ENCODE results near the gene CBLL2.
"Not testable (repeated sequence)": the region's sequence is repeated elsewhere in the genome, so short reads cannot be mapped to it uniquely, and the experiment has no call there.

Gene CBLL2, protein sequence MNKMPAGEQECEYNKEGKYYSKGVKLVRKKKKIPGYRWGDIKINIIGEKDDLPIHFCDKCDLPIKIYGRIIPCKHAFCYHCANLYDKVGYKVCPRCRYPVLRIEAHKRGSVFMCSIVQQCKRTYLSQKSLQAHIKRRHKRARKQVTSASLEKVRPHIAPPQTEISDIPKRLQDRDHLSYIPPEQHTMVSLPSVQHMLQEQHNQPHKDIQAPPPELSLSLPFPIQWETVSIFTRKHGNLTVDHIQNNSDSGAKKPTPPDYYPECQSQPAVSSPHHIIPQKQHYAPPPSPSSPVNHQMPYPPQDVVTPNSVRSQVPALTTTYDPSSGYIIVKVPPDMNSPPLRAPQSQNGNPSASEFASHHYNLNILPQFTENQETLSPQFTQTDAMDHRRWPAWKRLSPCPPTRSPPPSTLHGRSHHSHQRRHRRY

DNA sequence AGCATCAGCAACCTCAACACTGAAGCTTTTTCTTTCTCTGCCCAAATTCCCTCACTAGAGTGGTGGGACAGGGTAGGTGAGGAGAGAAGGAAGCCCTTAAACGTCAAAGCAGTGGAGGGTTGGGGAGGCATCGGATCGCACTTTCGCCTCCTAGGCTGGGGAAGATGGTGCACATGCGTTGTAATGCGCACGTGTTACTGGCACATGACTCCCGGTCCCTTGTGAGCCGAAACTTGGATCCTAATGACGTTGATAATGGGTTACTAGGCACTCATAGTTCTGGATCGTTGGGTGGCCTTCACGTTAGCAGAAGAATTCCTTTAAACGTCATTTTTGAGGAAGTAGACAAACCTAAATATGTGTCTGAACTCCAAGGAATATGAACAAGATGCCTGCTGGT is at the start of gene CBLL2:
Gene CBLL2 (plus strand): TSS at position 301 of the 400 bp plus-strand sequence. CDS start 79 bp downstream, at position 380.
- no peak for DNase-seq (ENCODE audit: low read depth)

DNA sequence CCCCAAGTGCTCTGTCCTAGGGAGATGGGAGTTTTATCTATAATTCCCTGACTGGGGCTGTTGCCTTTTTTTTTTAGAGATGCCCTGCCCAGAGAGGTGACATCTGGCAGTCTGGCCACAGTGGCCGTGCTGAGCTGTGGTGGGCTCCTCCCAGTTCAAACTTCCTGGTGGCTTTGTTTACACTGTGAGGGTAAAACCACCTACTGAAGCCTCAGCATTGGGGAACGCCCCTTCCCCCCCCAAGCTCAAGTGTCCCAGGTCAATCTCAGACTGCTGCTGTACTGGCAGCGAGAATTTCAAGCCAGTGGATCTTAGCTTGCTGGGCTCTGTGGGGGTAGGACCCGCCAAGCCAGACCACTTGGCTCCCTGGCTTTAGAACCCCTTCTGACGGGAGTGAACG is 38.3 kb upstream of the CBLL2 start:
- no peak for DNase-seq (ENCODE audit: low read depth)

DNA sequence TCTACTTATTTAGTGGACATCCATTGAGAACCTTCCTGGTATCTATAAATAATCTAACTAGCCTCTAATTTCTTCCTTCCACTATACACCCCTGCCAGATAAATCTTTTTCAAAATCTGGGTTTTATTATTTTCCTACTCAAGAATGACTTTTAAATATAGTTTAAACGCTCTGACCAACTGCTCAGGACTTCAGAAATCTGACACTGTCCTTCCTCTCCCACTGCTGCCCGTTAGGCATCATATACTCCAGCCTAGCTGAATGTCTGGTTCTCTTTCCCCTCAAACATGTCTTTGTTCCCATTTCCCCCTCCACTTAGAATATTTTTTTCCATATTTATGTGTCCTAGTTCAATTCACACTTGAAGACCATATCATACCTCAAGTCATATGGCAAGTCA is 35.2 kb upstream of the CBLL2 start:
- no peak for DNase-seq (ENCODE audit: low read depth)

DNA sequence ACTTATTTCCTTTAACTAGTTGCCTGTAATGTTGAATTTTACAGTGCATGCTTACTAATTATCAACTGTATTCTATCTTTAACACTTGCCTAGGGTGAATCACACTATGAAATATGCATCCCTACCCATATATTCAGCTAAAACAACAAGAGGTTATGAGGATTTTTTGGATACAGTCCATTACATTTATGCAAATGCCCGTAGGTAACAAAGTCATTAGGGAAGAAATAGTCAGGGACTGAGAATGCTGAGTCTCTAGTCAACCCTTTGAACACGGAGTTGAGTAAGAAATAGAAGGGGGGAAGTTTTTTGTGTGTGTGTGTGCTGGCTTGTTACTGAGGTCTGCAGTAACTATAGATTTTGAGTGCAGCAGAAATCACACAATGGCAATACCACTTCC is 26.1 kb upstream of the CBLL2 start:
- DNase-seq (ENCODE audit: low read depth), result no peak

DNA sequence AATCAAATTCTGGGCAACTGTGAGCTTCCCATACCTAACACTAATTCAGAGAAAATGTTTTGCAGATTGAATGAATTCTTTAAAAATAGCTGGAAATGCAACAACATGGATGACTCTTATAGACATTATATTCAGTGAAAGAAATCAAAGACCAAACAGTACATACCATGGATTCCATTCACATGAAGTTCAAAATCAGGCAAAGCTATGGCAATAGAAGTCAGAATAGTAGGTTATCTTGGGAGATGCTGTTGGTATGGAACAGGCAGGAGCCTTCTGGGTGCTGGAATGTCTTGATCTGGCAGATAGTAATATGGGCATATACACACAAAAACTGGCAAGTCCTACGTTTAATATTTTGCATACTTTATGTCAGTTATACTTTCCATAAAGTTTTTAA is 25.5 kb upstream of the CBLL2 start:
- DNase-seq (ENCODE audit: low read depth), result no peak

DNA sequence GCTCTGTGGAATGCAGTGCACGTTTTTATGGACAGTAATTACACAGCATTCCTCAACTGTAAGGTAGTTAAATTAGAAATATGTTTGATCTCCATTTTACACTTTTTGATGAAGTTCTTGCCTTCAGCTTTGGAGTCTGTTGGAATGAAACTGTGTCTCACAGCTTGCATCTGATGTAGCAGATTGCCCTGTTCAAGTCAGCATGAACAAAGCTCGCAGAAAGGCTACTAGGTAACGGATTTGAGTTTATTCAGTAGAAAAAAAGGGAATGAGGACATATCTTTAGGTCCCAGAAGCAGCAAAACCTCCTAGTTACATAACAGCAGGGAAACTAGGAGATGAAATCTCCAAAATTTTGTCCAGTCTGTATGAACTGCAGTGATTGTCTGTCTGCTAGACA is 24.3 kb upstream of the CBLL2 start:
- no peak for DNase-seq (ENCODE audit: low read depth)

DNA sequence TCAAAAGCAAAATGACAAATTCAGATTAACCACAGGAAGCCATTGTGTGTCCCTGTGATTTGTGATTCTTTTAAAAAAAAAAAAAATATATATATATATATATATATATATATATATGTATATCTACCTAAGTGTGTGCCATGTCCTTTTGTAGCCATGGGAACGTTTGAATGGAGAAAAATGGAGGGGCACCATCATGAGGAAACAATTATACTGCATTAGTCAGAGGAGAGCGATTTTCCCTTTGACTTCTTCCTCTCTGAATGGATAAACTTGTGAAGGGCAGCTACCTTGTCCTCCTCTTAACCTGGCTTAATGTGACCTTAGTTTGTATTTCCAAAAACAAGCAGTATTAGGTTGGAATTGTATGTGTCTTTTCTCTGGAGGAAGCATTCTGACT is 23.3 kb upstream of the CBLL2 start:
- no peak for DNase-seq (ENCODE audit: low read depth)

DNA sequence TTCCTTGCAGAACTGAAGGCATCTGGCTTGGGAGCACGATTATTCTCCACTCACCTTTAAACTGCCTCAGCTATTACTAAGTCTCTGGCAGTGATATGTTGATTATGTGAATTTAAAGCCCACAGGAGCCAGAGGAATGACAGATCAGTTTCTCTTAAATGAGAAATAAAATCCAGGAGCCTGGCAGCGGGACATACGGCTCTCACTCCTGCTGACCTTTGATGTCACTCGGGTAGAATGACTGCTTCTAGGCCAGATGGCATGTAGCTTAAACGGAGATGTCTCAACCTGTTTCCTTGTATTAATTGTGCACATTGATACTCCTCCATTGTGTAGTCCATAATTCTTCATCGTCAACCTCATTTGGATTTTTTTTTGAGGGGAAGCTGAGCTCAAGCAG is 4.0 kb upstream of the CBLL2 start:
- no peak for DNase-seq (ENCODE audit: low read depth)

DNA sequence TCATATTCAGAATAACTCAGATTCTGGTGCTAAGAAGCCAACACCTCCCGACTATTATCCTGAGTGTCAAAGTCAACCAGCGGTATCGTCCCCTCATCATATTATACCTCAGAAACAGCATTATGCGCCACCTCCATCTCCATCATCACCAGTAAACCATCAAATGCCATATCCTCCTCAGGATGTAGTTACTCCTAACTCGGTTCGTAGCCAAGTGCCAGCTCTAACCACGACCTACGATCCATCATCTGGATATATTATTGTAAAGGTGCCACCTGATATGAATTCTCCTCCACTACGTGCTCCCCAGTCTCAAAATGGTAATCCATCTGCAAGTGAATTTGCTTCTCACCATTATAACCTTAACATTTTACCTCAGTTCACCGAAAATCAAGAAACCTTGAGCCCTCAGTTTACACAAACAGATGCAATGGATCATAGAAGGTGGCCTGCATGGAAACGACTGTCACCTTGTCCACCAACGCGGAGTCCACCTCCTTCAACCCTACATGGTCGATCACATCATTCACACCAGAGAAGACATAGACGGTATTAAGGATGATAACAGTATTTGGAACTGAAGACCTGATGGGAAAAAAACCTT is 1.1 kb downstream of the CBLL2 start:
- DNase-seq (ENCODE audit: low read depth), result no peak

DNA sequence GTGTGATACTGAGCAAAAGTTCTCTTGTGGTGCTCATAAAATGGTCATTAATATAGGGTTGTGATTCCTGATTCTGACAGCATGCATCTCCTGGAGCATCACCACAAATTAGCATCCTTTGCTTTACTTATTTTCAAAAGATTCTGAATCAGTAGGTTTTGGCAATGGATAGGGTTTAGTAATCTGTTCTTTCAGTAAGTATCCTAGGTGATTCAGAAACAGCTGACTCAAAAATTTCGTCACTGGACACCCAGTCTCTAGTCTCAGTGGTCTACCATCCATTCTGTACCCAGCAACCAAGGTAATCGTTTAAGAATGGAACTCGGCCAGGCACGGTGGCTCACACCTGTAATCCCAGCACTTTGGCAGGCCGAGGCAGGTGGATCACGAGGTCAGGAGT is 4.1 kb downstream of the CBLL2 start:
- no peak for DNase-seq (ENCODE audit: low read depth)

DNA sequence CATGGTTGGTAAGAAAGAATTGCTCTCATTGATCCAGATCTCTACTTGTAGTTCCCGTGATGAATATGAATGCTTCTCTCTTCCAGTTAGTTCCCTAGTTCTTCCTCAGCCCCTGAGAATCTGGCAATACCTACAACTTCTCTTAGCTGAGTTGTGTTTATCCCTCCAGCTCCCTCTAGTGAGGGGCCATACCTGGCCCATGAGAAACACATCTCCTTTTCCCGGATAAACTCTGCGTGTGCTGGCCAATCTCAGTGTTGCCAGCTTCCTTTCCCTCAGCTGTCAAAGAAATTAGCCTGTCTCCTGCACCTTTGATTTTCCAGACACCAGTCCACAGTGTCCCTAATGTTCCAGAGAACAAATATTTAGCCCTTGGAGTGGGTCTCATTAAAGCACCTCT is 5.7 kb downstream of the CBLL2 start:
- DNase-seq (ENCODE audit: low read depth), result no peak

DNA sequence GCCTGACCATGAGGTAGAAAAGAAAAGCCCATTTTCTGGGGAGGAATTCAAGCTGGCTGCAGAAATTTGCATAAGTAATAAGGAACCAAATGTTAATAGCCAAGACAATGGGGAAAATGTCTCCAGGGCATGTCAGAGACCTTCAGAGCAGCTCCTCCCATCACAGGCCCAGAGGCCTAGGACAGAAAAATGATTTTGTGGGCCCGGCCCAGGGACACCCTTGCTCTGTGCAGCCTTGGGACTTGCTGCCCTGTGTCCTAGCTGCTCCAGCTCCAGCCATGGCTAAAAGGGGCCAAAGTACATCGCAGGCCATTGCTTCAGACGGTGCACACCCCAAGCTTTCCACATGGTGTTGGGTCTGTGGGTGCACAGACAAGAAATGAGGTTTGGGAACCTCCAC is 16.5 kb downstream of the CBLL2 start:
- not testable (repeated sequence) for DNase-seq (ENCODE audit: low read depth)

DNA sequence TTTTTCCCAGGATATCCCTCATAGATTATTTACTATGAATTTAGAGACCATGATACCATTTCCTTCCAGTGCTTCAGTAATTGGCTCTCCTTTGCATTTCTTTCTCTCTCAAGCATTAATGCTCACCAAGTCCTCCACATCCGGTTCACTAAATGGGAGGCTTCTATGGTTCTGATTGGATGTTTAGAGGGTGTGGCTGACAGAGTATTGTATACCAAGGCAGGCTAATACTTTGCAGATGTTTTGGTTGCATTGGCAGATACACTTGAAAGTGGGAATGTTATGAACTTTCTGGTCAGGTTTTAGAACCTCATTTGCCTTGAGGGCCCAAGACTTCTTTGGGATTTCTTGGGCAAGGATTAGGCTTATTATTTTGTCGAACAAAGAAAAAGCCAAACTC is 24.2 kb downstream of the CBLL2 start:
- DNase-seq (ENCODE audit: low read depth), result no peak

DNA sequence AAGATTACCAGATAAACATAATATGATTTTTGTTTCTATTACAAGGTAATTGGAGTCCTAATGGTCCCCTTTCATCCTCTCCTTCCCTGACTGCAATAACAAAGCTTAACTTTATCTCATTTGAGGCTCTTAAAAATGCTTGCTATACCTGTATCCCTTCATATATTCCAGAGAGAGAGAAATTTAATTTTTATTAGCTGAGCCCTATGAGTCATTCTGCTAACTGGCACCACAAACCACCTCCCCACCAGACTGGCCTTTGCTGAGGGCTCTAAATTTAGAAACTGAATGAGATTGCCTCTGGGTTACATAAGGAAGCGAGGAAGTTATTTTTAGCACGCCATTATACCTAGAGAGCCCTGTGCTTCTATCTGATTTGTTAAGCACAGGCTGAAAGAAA is 27.4 kb downstream of the CBLL2 start:
- DNase-seq (ENCODE audit: low read depth), result no peak

DNA sequence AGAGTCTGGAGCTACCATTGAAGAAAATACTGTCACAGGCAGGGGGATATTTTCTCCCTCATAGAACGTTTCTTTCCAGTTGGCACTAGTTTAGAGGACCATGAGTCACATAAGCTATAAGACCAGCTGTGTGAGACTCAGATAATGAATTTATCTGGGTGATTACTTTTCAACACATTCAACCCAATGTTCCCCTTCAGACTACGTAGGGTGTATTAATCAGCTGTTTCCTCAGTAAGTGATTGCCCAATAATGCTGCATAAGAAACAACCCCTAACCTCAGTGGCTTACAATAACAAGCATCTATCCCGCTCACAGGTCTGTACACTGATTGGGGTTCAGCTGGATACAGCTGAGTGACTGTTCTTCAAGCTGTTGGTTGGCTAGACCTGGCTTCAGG is 38.1 kb downstream of the CBLL2 start:
- DNase-seq (ENCODE audit: low read depth), result no peak

DNA sequence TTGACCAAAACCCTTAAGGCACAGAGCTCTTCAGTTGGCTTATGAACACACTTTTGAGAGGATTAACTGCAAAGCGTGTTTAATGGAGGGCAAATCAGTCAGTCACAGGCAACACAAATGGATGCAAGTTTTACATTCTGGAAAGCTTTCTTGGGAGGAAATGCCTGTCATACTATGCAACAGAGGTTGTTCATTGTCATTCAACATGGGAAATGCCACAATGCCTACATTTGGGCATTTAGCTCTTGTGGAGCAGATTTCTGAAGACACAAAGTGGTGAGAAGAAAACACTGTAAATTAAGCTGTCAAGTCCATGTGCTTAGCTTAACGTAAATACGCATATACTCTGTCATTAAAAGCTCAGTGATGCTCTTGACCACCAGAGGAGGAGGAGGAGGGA is 41.1 kb downstream of the CBLL2 start:
- no peak for DNase-seq (ENCODE audit: low read depth)

DNA sequence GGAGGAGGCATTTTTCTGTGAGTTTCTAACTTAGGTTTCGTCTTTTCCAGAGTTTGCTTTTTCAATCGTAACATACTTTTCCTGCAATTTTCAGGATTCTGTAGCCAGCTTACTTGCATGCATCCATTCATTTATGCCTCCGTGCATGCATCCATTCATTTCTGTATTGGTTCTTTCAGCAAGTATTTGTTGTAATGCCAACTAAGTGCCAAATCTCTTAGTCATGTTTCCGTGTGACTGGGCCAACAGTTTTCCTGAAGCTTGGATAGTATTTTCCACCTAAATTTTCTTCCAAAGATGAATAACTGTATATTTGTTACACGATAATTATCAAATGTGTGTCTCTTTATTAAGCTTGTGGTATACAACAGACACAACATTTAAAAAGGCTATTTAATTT is 41.5 kb downstream of the CBLL2 start:
- no peak for DNase-seq (ENCODE audit: low read depth)

DNA sequence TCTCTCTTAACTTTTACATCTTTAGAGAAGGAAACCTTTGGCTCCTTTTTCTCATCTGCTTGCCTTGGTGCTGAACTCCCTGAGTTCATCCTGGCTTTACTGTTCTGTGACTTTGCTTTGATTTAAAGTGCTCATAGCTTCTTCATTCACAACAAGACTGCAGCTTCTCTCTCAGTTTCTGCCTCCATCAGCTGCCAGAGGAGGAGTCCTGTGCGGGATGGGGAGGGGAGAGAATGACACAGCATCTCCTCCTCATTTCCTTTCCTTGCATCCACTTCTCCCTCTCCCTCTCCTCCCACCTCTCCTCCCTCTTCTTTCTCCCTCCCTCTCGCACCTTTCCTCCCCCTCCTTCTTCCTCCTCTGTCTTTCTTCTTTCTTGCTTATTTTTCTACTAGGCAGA is 42.0 kb downstream of the CBLL2 start:
- DNase-seq (ENCODE audit: low read depth), result no peak

DNA sequence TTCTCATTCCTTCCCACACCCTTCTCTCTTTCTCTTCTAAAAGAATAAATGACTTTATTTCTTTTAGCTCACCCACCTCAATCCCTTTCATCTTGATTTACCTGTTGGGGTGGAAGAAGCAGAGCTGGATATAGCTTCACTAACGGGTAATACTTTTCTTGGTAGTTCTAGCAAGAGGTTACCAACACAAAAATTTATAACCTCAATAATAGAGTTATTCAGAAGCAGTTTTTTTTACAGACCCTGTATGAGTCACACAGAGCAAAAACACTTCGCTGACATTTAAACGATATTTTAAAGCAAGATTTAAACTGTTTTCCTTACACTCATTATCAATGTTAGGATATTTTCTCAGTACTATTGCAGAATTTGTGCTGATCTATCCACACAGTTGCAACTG is 42.4 kb downstream of the CBLL2 start:
- no peak for DNase-seq (ENCODE audit: low read depth)

DNA sequence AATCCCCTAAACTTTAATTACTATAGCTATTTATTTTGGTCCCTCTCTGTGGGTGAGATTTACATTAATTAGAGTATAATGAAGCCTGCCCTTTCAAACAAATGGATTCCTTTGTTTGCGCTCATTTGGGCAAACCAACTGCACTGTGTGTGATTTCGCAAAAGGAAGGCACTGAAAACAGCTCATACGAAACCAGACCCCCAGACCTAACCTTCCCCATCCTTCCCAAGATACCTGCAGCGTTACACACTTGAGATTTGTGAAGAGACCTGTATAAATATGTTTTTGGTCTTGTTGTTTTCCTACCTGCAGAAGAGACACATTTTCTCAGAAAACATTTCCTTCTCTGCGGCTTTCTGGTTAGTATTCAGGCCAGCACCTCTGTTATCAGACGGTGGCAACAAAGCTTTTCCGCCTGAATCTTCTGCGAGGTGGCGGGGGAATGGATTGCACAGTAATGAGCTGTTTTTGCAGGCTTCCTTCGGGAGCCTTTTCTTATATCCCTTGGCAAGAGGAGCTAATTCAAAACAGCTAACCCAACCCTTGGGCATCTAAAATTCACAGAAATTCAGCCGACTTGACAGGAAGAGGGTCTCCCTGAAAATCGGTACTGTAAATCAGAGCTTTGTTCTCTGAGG is 47.6 kb downstream of the CBLL2 start:
- no peak for DNase-seq (ENCODE audit: low read depth)

DNA sequence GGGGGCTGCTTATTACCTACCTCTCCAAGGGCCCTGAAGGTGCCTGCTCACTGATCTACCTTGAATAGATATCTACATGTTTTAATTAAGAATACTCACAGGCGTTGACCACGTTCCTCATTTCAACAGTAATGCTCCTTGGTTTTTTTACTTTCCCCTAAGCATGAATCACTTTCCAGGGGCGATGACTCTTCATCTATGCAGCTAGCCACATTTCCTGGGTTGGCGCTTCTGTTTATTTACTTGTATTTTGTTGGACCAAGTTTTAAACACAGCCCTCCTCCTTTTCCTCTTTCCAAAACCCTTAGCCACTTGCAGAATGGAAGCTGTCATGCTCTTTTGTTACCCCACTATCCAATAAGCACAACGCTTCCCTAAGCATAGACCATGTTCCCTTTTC is 50.8 kb downstream of the CBLL2 start:
- DNase-seq (ENCODE audit: low read depth), result no peak
